ENCODE results near the gene ANK2. TPM values are rescaled to one million over a fixed set of nuclear protein-coding genes. Genes with fewer than 3 reads are reported as not detected.

ANK2 gene
- total RNA-seq, 1 experiment from 2014 or later = 5.6 TPM

- Histone ChIP-seq H3K36me3 (ENCODE audit: control insufficient read depth in 1 of 2, insufficient read depth in 2 of 2, low read length in 2 of 2) (no peaks in the 10 kb centered on the region), H2AFZ (ENCODE audit: low read depth, low read length, poor library complexity, severe bottlenecking) (no peak overlapping the region), H3K4me3 (replicated peaks in 1 of 2; ENCODE audit: low read depth in 1 of 2, low read length in 2 of 2) (no peak overlapping the region), H3K9ac (ENCODE audit: low read length) (no peak overlapping the region), H3K9me2 (ENCODE audit: insufficient read depth) (no peaks in the 10 kb centered on the region), H3K4me2 (ENCODE audit: low read length) (no peak overlapping the region), H4K20me1 (ENCODE audit: insufficient read depth) (no peaks in the 10 kb centered on the region), H3K27me3 (ENCODE audit: insufficient read depth, low read length) (no peaks in the 10 kb centered on the region), H3K9me3 (ENCODE audit: control insufficient read depth in 1 of 2, insufficient read depth in 1 of 2, low read depth in 1 of 2, low read length in 2 of 2) (no peaks in the 10 kb centered on the region), H3K79me2 (ENCODE audit: insufficient read depth, low read length) (no peaks in the 10 kb centered on the region), H3K27ac (ENCODE audit: low read depth, low read length) (no peak overlapping the region), H3K4me1 (ENCODE audit: control insufficient read depth in 1 of 2, insufficient read depth in 2 of 2, low read length in 2 of 2) (no peaks in the 10 kb centered on the region)
- ChIA-PET RAD21 (ENCODE audit: low non-redundant PET in 1 of 2, low total read pairs in 2 of 2, uncharacterized antibody in 2 of 2, unreplicated experiment in 2 of 2) (no interaction called here), CTCF (no interaction called here), POLR2A (no interaction called here)
- ATAC-seq = no peak
- TF ChIP-seq CTCF (IDR thresholded peaks at IDR 0.05 in 2 of 3, conservative IDR thresholded peaks at IDR 0.05 in 1 of 3; ENCODE audit: borderline replicate concordance in 1 of 3, insufficient read depth in 1 of 3, low read depth in 2 of 3, low read length in 2 of 3) = no peak
- no peak for TF ChIP-seq JUND (IDR thresholded peaks at IDR 0.05)
- TF ChIP-seq YY1 (IDR thresholded peaks at IDR 0.05; ENCODE audit: extremely low read depth, insufficient replicate concordance, low read depth, low read length) = no peak
- TF ChIP-seq EZH2 (IDR thresholded peaks at IDR 0.05) = no peak
- TF ChIP-seq EZH2phosphoT487 (IDR thresholded peaks at IDR 0.05; ENCODE audit: borderline replicate concordance) = no peak
- TF ChIP-seq ATF3 (IDR thresholded peaks at IDR 0.05) = no peak
- no peak for TF ChIP-seq FOSL1 (IDR thresholded peaks at IDR 0.05; ENCODE audit: low read depth)
- no peak for TF ChIP-seq POLR2A (IDR thresholded peaks at IDR 0.05; ENCODE audit: borderline replicate concordance, extremely low read depth, insufficient read depth, insufficient read length)
- TF ChIP-seq ELF1 (IDR thresholded peaks at IDR 0.05; ENCODE audit: borderline replicate concordance, low read depth) = no peak
- no peak for TF ChIP-seq ZBTB33 (IDR thresholded peaks at IDR 0.05; ENCODE audit: extremely low read depth, insufficient replicate concordance, low read length)
- no peak for TF ChIP-seq RAD21 (IDR thresholded peaks at IDR 0.05; ENCODE audit: low read depth)
- TF ChIP-seq ZNF274 (IDR thresholded peaks at IDR 0.05; ENCODE audit: low read depth, low read length) = no peak
- TF ChIP-seq TCF7L2 (IDR thresholded peaks at IDR 0.05; ENCODE audit: borderline replicate concordance, extremely low read depth, insufficient read depth, insufficient read length) = no peak
- intact Hi-C loops (cut with micrococcal nuclease) = no loop called here
- no peak for DNase-seq (ENCODE audit: low read depth, low spot score)
- no TSS peak for BruUV-seq (replicated peaks)
These were observed 160.3 kb downstream of the ANK2 start for GRCh38 chr4:113209652-113210320.
